GM19463 (cell line): ENCODE measurements around the gene RMND5A.

Source experiments
- ATAC-seq: cut with Tn5 transposase; IDR thresholded peaks from one replicate; pipeline ENCODE4 v1.9.1; 2021; ENCODE audit warnings: mild to moderate bottlenecking, moderate library complexity; ENCODE audit not compliant: unreplicated experiment

RMND5A gene

DNA sequence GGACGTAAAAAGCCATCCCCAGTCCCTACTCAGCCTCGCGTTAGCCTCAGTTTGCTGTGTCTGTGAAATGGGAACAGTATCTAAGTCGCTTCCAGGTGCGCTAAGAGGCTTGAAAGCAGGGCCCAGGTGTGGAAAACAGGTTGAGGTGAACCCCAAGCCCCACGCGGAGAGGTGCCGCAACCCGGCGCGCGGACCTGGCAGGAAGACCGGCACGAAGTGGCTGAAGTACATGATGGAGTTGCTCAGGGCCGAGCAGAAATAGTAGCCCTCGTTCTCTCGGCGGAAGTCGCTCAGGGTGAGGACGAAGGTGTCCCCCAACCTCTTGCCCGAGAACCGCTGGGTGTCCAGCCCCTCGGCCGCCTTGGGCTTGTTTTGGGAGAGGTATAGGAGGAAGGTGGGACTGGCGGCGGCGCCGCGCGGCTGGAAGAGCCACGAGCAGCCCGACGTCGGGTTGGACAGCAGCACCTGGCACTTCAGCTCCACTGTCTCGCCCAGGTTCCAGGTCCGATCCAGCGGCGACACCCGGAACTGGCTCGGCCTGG is 70.1 kb downstream of the RMND5A start:
- ATAC-seq: no peak

DNA sequence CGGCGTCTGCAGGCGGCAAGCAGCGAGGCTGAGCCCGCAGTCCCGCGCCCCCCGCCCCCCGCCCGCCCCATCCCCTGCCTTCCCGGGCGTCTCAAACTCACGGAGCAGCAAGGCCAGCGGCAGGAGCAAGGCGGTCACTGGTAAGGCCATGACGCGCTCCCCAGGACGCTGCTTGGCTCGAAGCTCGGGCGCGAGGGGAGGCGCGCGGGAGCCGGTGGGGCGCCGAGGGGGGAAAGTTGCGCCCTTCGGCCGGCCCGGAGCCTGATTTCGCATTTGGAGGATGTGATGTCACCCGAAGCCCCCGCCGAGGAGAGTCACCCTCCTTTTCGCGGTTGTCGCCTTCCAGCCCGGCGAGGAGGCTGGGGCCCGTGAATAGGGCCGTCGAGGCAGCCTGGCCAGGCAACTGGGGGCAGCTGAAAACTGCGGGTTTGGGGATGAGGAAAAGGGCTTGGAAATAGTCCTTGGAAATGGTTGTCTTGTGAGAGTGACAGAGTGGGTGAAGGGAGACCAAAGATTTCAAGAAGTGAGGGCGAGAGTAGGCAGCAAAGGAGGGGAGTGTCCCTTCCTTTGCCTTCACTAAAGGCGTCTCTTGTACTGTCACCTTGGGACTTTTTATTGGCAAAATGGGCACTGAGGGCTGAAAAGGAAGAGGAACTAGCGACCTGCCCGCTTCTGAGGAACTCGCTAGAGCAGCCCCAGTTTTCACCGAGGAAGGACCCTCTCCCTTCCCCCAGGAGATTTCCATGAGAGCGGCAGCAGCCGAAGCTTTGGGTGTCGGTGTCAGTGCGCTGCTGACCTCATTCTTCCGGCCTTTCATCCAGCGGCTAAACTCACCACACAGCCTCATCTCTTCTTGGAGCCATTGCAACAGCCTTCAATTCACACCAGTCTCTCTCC is 70.8 kb downstream of the RMND5A start, which contains the start of gene CD8A:
Gene CD8A (minus strand): TSS at position 238 of the 897 bp plus-strand sequence. CDS start 88 bp downstream, at position 150.
- peak; percentile 34 for ATAC-seq

DNA sequence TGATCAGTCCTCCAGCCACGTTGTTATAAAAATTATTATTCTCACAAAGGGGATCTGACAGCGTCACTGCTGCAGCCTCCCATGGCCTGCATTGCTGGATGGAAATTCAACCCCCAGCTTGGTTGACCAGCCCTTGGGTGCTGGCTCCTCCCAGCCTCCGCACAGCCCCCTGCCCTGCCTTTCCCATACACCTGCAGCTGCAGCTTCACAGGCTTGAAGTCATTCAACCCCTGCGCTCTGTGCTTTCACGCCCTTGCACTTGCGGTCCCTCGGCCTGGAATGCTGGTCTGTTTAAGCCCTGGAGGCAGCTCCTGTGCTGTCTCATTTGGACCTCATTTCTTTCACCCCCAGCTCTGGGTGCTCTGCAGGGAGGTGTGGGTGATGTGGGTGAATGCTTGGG is 71.5 kb downstream of the RMND5A start:
- peak; percentile 7 for ATAC-seq

DNA sequence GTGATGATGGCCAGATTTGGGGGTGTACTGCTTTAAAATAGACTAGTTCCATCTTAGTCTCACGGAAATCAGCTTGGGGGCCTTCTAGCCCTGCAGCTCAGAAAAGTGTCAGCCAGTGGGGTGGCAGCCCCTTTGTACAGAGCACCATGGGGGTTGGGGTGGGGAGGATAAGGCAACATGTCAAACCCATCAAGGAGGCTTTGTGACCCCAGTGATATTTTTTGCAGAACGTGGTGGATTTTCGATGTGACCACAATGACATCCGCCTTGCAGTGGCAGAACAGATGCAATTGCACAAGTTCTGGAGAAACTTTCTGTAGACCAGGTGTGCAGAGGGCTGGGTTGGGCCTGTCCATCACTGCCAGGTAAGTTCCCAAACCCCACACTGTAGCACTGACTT is 73.7 kb downstream of the RMND5A start:
- ATAC-seq: no peak

DNA sequence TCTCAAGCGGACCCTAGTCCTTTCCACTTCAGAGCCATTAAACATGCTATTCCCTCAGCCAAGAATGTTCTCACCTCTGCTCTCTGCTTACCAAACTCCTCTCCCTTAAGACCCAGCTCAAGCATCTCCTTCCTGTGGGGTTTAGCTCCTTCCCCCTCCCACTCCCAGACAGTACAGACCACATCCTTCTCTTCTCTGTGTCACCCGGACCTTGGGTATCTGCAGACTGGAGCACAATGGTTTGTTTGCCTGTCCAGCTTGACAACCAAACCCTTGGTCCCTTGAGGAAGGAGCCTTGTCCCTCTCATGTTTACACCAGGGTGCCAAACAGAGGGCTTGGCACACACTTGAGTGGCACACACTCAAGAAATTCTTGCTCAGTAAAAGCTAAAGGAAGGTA is 74.8 kb downstream of the RMND5A start:
- no peak for ATAC-seq

DNA sequence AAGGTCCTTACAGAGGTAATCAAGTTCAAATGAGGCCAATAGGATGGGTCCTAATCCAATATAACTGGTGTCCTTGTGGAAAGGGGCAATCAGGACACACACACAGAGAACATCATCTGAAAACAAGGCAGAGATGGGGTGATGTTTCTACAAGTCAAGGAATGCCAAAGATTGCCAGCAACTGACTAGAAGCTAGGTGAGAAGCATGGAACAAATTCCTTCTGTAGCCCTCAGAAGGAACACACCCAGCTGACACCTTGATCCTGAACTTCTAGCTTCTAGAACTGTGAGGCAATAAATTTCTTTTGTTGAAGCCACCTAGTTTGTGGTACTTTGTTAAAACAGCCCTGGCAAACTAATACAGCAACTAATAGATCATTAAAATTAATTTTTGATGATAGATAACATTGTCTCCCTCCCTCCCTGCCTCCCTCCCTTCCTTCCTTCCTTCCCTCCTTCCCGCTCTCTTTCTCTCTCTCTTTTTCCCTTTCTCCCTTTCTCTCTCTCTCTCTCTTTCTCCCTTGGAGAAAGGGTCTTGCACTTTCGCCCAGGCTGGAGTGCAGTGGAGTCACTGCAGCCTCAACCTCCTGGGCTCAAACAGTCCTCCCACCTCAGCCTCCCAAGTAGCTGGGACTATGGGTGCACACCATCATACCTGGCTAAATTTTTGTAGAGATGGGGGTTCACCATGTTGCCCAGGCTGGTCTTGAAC is 80.9 kb downstream of the RMND5A start:
- no peak for ATAC-seq

DNA sequence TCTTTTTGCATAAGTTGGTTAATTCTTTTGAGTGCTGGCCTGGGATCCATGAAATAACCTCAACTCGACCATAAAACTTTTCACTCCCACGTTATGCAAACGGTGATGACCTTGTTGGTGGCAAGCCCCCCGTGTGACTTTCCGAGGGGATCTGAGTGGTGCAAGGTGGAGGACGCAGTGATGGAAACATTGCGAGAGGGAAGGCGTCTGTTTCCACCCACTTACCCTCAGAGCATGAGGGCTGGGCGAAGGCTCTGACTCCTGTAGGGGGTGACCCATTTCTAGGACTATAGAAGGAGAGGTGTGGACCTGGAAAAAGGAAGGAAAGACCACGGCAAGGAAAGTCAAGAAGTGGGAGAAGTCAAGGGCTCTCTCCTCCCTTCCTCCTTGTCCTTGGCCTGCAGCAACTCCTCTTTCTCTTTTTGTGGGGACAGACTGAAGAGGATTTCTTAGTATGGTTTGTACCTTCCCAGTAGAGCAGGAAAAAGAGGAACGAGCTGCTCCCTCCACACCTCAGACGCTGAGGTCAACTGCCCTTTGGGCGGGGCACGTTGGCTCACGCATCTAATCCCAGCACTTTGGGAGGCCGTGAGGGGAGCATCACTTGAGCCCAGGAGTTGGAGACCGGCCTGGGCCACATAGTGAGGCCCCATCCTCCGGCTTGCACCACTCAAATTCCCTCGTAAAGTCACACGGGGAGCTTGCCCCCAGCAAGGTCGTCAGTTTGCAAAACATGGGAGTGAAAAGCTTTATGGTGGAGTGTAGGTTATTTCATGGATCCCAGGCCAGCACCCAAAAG is 86.2 kb downstream of the RMND5A start:
- ATAC-seq: no peak

DNA sequence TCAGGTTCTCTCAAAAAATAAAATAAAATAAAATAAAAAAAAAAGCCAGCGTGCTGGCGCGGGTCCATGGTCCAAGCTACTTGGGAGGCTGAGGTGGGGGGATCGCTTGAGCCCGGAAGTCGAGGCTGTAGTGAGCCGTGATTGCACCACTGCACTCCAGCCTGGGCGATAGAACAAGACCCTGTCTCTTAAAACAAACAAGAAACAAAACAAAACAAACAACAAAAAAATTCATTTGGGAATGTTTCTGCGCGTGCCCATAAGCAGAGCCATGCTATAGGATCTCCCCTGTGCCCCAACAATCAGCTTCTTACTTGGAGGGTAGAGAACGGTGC is 87.0 kb downstream of the RMND5A start:
- no peak for ATAC-seq

DNA sequence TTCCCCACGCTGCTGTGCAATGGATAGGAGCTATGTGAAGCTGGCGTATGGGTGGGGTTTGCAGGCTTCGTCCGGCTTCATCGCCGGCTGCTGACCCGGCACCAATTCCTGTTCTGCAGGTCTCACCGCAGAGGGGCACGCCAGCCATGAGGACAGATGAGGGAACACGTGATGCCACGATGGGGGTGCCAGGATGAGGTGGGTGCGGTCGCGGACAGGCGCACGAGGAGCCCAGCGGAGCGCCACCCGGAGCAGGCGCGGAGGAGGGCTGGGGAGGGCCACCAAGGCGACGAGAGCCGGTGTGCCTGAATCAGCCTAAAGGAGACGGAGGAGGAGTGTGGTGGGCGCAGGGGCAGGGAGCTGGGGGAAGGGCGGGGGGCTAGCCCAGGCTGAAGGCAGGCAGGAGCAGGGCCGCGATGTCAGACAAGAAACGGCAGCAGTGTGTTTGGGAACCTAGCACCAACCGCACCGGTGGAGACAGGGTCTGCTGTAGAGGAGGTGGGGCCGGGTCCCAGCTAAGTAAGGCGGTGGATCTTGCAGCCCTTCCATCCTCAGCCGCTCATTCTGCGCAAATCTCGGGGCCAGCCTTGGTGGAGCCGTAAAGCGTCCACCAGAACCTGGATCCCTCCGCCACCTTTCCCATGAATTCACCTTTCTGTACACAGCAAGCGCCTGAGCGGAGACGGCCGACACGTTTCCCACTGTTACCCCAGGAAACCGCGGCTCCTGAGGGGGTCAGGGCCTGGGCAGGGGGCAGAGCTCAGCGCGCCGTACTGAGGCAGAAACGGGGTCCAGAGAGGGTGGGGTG is 87.6 kb downstream of the RMND5A start:
- ATAC-seq: peak; percentile 35

DNA sequence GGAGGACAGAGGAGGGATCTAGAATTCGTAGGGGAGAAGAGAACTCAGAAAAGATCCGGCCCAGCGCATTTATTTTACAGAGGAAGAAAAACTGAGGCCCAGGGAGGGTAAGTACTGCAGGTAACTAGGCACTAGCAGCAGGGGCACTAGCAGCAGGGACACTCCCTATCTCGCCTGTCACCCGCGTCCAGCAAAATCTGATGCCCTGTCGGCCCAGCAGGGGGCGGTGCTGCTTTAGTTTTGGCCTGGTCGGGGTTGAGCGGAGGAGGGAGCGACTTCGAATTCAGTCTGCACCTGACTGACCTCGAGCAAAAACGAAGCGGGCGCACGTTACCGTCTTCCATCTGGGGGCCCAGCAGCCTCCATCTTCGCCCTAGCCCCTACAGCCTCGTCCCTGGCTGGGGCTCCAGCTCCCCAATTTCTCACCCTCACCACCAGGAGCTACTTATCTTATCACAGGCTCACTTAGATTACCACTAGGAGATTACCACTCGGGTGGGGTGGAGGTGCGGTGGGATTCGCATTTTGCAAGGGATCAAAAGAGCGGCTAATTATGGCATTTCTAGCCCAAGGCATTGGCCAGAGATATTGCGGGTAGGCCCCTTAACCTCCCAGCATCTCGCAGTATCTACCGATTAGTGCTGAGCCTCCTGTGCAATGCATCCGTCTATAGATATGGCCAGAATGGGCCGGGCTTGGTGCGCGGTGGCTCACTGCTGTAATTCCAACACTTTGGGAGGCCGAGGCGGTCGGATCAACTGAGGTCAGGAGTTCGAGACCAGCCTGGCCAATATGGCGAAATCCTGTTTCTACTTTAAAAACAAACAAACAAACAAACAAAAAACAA is 88.4 kb downstream of the RMND5A start:
- ATAC-seq: peak; percentile 97

DNA sequence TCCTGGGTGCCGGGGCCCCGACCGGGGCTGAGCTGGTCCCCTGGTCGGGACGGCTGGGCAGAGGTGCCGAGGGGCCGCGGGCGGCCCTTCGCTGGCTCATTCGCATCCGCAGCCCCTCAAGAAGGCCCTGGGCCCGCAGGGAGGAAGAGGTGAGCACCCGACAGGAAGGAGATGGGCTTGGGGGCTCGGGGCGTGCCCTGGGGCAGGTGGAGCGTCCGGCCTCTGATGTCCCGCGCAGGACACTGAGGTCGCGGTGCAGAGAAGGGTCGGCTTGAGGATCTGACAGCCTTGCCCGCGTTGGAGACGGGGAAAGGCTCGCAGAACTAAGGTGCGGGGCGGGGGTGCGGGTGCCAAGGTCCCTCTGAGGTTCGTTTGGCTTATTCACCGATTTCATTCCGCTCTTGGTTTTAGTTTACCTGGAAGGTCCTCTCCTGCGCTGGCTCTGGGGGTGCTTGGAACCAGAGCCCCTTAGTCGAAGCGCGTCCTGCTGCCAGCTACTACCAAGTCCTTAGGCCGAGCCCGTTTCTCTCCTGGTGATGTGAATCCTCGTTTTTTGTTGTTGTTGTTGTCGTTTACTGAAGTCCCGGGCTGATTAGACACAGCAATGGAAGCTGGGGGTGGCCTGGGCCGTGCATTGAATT is 89.5 kb downstream of the RMND5A start:
- no peak for ATAC-seq

DNA sequence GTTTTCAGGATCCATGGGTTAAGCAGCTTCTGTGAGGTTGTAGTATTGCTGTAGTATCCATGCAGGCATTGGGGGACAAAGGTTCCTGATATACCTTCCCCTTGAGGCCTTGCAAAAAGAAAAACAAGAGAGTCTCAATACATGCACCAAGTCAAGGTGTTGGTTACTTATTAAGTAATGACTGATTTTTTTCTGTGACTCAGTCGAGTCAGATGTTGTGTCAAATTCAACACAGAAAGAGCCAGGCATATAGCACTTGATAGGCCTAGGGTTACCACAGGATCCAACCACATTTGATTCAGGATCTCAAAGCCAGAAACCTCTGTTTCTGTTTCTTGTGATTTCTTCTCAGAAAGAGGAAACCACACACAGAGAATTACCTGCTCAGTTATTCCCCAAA is 95.5 kb downstream of the RMND5A start:
- no peak for ATAC-seq

DNA sequence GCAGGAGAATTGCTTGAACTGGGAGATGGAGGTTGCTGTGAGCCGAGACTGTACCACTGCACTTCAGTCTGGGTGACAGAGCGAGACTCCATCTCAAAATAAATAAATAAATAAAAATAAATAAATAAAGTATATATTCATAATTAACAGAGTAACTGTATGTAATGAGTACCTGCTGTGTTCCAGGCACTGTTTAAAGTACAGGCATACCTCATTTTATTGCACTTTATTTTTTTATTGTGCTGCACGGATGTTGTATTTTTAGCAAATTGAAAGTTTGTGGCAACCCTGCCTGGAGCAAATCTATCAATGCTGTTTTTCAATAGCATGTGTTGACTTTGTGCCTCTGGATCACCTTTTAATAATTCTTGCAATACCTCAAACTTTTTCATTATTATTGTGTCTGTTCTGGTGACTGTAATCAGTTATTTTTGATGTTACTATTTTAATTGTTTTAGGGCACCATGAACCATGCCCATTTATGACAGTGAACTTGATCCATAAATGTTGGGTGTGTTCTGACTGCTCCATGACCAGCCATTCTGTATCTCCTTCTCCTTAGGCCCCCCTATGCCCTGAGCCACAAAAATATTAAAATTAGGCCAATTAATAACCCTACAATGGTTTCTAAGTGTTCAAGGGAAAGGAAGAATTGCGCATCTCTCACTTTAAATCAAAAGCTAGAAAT is 98.2 kb downstream of the RMND5A start:
- no peak for ATAC-seq

DNA sequence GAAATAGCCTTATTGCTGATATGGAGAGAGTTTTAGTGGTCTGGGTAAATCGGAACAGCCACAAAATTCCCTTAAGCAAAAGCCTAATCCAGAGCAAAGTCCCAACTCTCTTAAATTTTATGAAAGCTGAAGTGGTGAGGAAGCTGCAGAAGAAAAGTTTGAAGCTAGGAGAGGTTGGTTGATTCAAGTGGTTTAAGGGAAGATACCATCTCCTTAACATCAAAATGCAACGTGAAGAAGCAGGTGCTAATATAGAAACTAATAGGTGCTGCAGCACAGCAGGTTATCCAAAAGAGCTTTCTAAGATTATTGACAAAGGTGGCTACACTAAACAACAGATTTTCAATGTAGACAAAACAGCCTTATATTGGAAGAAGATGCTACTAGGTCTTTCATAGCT is 98.9 kb downstream of the RMND5A start:
- no peak for ATAC-seq

DNA sequence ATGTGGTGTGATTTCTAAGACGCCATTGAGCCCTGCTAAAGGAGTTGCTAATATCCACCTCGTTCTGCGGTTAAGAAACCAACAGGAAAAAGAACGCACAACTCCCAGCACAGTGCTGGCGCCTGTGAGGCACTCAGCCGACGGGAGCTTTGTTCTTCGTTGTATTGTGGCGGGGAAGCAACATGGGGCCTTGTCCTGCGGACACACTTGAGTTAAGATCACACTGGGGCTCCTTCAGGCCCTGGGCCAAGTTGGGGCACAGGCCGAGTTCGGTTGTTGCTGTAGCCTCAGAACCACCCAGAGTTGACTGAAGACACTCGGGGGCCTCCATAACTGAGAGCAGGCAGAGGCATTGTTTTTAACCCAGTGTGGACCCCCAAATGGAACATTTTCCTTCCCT is 101.2 kb downstream of the RMND5A start:
- ATAC-seq: no peak

DNA sequence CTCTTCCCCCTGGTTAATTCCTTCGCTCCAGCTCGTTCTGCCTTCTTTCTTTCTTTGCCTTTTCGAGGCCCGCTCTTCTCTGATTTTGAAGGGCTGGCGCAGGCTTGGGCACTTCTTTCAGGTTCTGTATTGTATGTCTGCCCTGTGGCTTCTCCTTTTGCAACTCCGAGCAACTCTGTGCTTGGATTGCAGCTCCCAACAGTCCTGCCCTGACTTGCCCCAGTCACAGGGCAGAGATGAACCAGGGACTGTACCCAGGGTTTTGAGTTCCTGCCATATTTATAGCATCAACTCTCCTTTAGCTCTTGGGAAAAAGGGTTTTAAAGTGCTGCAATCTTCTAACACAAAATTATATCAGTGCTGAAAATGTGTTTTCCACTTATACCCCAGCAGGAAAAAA is 101.8 kb downstream of the RMND5A start:
- no peak for ATAC-seq

DNA sequence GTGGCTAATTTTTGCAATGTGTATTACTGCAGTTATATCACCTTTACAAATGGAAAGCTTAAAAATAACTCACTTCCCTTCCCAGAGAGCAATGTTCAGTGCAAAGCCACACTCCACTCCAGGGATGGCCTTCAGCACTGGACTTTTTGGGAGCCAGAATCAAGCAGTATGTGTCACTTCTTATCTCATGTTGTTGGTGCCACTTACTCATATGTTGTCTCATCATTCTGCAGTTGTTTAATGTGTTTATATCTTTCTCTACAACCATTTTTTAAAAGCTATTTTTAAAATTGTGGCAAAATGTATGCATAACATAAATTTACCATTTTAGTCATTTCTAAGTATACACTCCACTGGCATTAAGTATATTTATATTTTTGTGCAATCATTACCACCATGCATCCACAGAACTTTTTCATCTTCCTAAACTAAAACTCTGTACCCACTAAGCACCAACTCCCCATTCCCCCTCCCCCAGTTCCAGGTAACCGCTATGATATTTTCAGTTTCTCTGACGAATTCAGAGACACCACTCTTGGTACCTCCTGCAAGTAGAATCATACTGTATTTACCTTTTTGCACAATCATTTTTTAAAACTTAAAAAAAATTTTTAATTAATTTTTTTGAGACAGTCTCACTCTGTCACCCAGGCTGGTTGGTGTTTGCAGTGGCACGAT is 102.7 kb downstream of the RMND5A start:
- ATAC-seq: no peak
